Naive B cell (primary cell): ENCODE data around the gene RNU6-9. TPM values are rescaled to one million over a fixed set of nuclear protein-coding genes. Genes with fewer than 3 reads are reported as not detected.

Experiments used
- ATAC-seq, 2 donors: fragments of 150-1000 bp; cut with Tn5 transposase; 2 replicates each; pipeline ENCODE4 v1.10.0; 2021; ENCODE audit warnings: low read depth in 2 of 2, mild to moderate bottlenecking in 2 of 2, moderate library complexity in 2 of 2
- DNase-seq: peaks from one replicate; pipeline ENCODE4 v3.0.0; 2022
- H3K27ac Mint-ChIP-seq, 6 donors: one replicate each; pipeline ENCODE4 v1.8.0; 2020 to 2022; ENCODE audit warnings: mild to moderate bottlenecking in 6 of 6, mixed read lengths in 6 of 6, moderate library complexity in 5 of 6, inconsistent platforms in 2 of 6
- H3K27me3 Mint-ChIP-seq, 3 donors: one replicate each; pipeline ENCODE4 v1.8.0; 2021 to 2022; ENCODE audit warnings: mixed read lengths in 3 of 3, mild to moderate bottlenecking in 1 of 3
- H3K36me3 Mint-ChIP-seq, 2 donors: one replicate each; pipeline ENCODE4 v1.8.0; 2020 to 2022; ENCODE audit warnings: mixed read lengths in 2 of 2, inconsistent platforms in 1 of 2, mild to moderate bottlenecking in 1 of 2
- H3K4me1 Mint-ChIP-seq, 3 donors: one replicate each; pipeline ENCODE4 v1.8.0; 2020 to 2022; ENCODE audit warnings: mixed read lengths in 3 of 3, inconsistent platforms in 1 of 3, mild to moderate bottlenecking in 1 of 3, moderate library complexity in 1 of 3
- H3K4me3 Mint-ChIP-seq, 8 donors: one replicate each; pipeline ENCODE4 v1.8.0; 2020 to 2022; ENCODE audit warnings: mild to moderate bottlenecking in 8 of 8, mixed read lengths in 8 of 8, moderate library complexity in 8 of 8, inconsistent platforms in 2 of 8
- H3K9me3 Mint-ChIP-seq, 7 donors: one replicate each; pipeline ENCODE4 v1.8.0; 2020 to 2022; ENCODE audit warnings: mixed read lengths in 7 of 7, mild to moderate bottlenecking in 5 of 7, inconsistent platforms in 2 of 7, moderate library complexity in 1 of 7
- polyA plus RNA-seq, 6 donors: library from polyadenylated mRNA; unstranded; fragments of 300-500 nt; fragmentation: Illumina TruSeq; gene quantifications; one replicate each; pipeline ENCODE4 v1.2.3, GENCODE V29; 2021; ENCODE audit warnings: low read depth in 6 of 6

The RNU6-9 gene
- polyA plus RNA-seq, 6 donors from 2014 or later = not detected

- no peaks in the 10 kb centered on the region for H3K9me3 Mint-ChIP-seq
- no peaks in the 10 kb centered on the region for H3K36me3 Mint-ChIP-seq
- no peaks in the 10 kb centered on the region for H3K27me3 Mint-ChIP-seq
- peak overlapping the region in 2 of 6 donors; percentile 49 to 57 for H3K27ac Mint-ChIP-seq
- H3K4me3 Mint-ChIP-seq = no peak overlapping the region
- ATAC-seq = peak; percentile 23 to 43
- DNase-seq = no peak
- H3K4me1 Mint-ChIP-seq = peaks cover 12 to 25% (median 21%) of the 10 kb centered on the region in 3 donors
Measured at GRCh38 chr19:900302-901111, 7.2 kb downstream of the RNU6-9 start.

- Mint-ChIP-seq H3K36me3 (no peaks in the 10 kb centered on the region), H3K4me1 (peaks cover 9 to 35% (median 29%) of the 10 kb centered on the region in 3 donors), H3K9me3 (no peaks in the 10 kb centered on the region), H3K27me3 (no peaks in the 10 kb centered on the region), H3K4me3 (peak overlapping the region in 1 of 8 donors; percentile 22), H3K27ac (peak overlapping the region in 2 of 6 donors; percentile 39 to 49)
- DNase-seq = no peak
- ATAC-seq = no peak
Measured at GRCh38 chr19:901216-902092, 8.2 kb downstream of the RNU6-9 start.

GRCh38 chr19:902093-902370 is 8.7 kb downstream of the RNU6-9 start:
- Mint-ChIP-seq H3K27ac (peak overlapping the region in 1 of 6 donors; percentile 42), H3K9me3 (no peaks in the 10 kb centered on the region), H3K4me3 (no peak overlapping the region), H3K27me3 (no peaks in the 10 kb centered on the region), H3K36me3 (no peaks in the 10 kb centered on the region), H3K4me1 (peaks cover 9 to 40% (median 35%) of the 10 kb centered on the region in 3 donors)
- no peak for ATAC-seq
- DNase-seq = no peak

- ATAC-seq = no peak
- Mint-ChIP-seq H3K27ac (peak overlapping the region in 2 of 6 donors; percentile 27 to 78), H3K9me3 (no peaks in the 10 kb centered on the region), H3K4me3 (no peak overlapping the region), H3K4me1 (peaks cover 13 to 46% (median 41%) of the 10 kb centered on the region in 3 donors), H3K27me3 (no peaks in the 10 kb centered on the region), H3K36me3 (no peaks in the 10 kb centered on the region)
- no peak for DNase-seq
Measured at GRCh38 chr19:902446-903226, 9.4 kb downstream of the RNU6-9 start.

GRCh38 chr19:903266-903797 is 10.0 kb downstream of the RNU6-9 start:
- no peak for DNase-seq
- no peaks in the 10 kb centered on the region for H3K27me3 Mint-ChIP-seq
- H3K4me1 Mint-ChIP-seq = peaks cover 14 to 49% (median 42%) of the 10 kb centered on the region in 3 donors
- no peaks in the 10 kb centered on the region for H3K9me3 Mint-ChIP-seq
- H3K36me3 Mint-ChIP-seq = no peaks in the 10 kb centered on the region
- ATAC-seq = no peak
- no peak overlapping the region for H3K4me3 Mint-ChIP-seq
- peak overlapping the region in 2 of 6 donors; percentile 52 to 80 for H3K27ac Mint-ChIP-seq

- H3K4me3 Mint-ChIP-seq = peak overlapping the region in 1 of 8 donors; percentile 59
- no peaks in the 10 kb centered on the region for H3K27me3 Mint-ChIP-seq
- DNase-seq (no peak), ATAC-seq (no peak)
- H3K4me1 Mint-ChIP-seq = peaks cover 25 to 61% (median 53%) of the 10 kb centered on the region in 3 donors
- H3K9me3 Mint-ChIP-seq = no peaks in the 10 kb centered on the region
- H3K36me3 Mint-ChIP-seq = peaks cover 0 to 4% of the 10 kb centered on the region in 2 donors
- H3K27ac Mint-ChIP-seq = peak overlapping the region in 4 of 6 donors; percentile 37 to 83 (median 71)
Measured at GRCh38 chr19:904545-904944, 11.3 kb downstream of the RNU6-9 start.

GRCh38 chr19:906480-906879 is 13.2 kb downstream of the RNU6-9 start:
- H3K27me3 Mint-ChIP-seq = no peaks in the 10 kb centered on the region
- ATAC-seq (peak; percentile 10 to 19), DNase-seq (peak; percentile 60)
- no peaks in the 10 kb centered on the region for H3K9me3 Mint-ChIP-seq
- H3K36me3 Mint-ChIP-seq = peaks cover 0 to 6% of the 10 kb centered on the region in 2 donors
- peaks cover 32 to 75% (median 54%) of the 10 kb centered on the region in 3 donors for H3K4me1 Mint-ChIP-seq
- peak overlapping the region; percentile 96 to 100 (median 99) for H3K27ac Mint-ChIP-seq
- peak overlapping the region; percentile 42 to 92 (median 83) for H3K4me3 Mint-ChIP-seq

GRCh38 chr19:907183-907853 is 14.0 kb downstream of the RNU6-9 start:
- peaks cover 32 to 75% (median 54%) of the 10 kb centered on the region in 3 donors for H3K4me1 Mint-ChIP-seq

GRCh38 chr19:911197-912033 is 18.1 kb downstream of the RNU6-9 start:
- DNase-seq (no peak), ATAC-seq (no peak)
- H3K4me3 Mint-ChIP-seq = peak overlapping the region; percentile 49 to 91 (median 82)
- peaks cover 29 to 61% (median 42%) of the 10 kb centered on the region in 3 donors for H3K4me1 Mint-ChIP-seq
- H3K27ac Mint-ChIP-seq = peak overlapping the region; percentile 78 to 100 (median 99)
- peaks cover 0 to 6% (median 4%) of the 10 kb centered on the region in 3 donors for H3K27me3 Mint-ChIP-seq
- H3K36me3 Mint-ChIP-seq = peaks cover 0 to 6% of the 10 kb centered on the region in 2 donors
- no peaks in the 10 kb centered on the region for H3K9me3 Mint-ChIP-seq

More at GRCh38 chr19:907183-907853, 14.0 kb downstream of the RNU6-9 start:
- no peaks in the 10 kb centered on the region for H3K27me3 Mint-ChIP-seq
- ATAC-seq (peak; percentile 31 to 39), DNase-seq (peak; percentile 73)
- H3K4me3 Mint-ChIP-seq = peak overlapping the region; percentile 50 to 92 (median 80)
- no peaks in the 10 kb centered on the region for H3K9me3 Mint-ChIP-seq
- H3K27ac Mint-ChIP-seq = peak overlapping the region; percentile 96 to 100 (median 99)
- peaks cover 0 to 6% of the 10 kb centered on the region in 2 donors for H3K36me3 Mint-ChIP-seq

- peaks cover 24 to 51% (median 32%) of the 10 kb centered on the region in 3 donors for H3K4me1 Mint-ChIP-seq
- peaks cover 0 to 6% (median 4%) of the 10 kb centered on the region in 3 donors for H3K27me3 Mint-ChIP-seq
- H3K36me3 Mint-ChIP-seq = peaks cover 0 to 6% of the 10 kb centered on the region in 2 donors
- H3K27ac Mint-ChIP-seq = peak overlapping the region; percentile 42 to 100 (median 82)
- ATAC-seq (peak; percentile 3), DNase-seq (peak; percentile 49)
- H3K4me3 Mint-ChIP-seq = peak overlapping the region; percentile 77 to 95 (median 85)
- no peaks in the 10 kb centered on the region for H3K9me3 Mint-ChIP-seq
Measured at GRCh38 chr19:912181-913079, 19.1 kb downstream of the RNU6-9 start.
